HL-60 (cell line): ENCODE data around the gene QRFP.

Source experiments
- DNase-seq, 2 experiments: peaks; one replicate each; pipeline ENCODE4 v3.0.0-alpha.2; 2010 to 2020; ENCODE audit warnings: low read depth in 1 of 2, low spot score in 1 of 2
- H3K27ac ChIP-seq: fragments of 250-450 bp; sonication (Bioruptor Pico); replicated peaks from 2 replicates; pipeline ENCODE4 v1.5.1; 2020; ENCODE audit warnings: mild to moderate bottlenecking, moderate library complexity
- H3K27me3 ChIP-seq: fragments of 250-450 bp; sonication (Bioruptor Pico); 2 replicates; pipeline ENCODE4 v1.5.1; 2021; ENCODE audit warnings: mild to moderate bottlenecking, moderate library complexity; ENCODE audit not compliant: insufficient read depth, poor library complexity, severe bottlenecking
- H3K4me3 ChIP-seq: replicated peaks from 2 replicates; pipeline ENCODE4 v1.5.1; 2011; ENCODE audit warnings: mild to moderate bottlenecking, control low read depth, low read length; ENCODE audit not compliant: insufficient read depth
- GABPA ChIP-seq: IDR thresholded peaks from 2 replicates; pipeline ENCODE4 v1.6.1; 2012; ENCODE audit warnings: low read depth
- POLR2AphosphoS5 ChIP-seq: IDR thresholded peaks from 2 replicates; pipeline ENCODE4 v1.6.1; 2012; ENCODE audit warnings: low read depth
- SPI1 ChIP-seq: IDR thresholded peaks from 2 replicates; pipeline ENCODE4 v1.6.1; 2012; ENCODE audit warnings: low read depth, mild to moderate bottlenecking, borderline replicate concordance
- TF ChIP-seq, protein P1 (sequence below): IDR thresholded peaks from one replicate; pipeline ENCODE4 v1.5.1; 2011; ENCODE audit warnings: low read length, control low read depth, inconsistent platforms; ENCODE audit not compliant: insufficient read depth
- TF ChIP-seq, protein P2 (sequence below): IDR thresholded peaks from 2 replicates; pipeline ENCODE4 v1.6.1; 2012; ENCODE audit warnings: low read depth; ENCODE audit not compliant: insufficient replicate concordance

Gene QRFP

DNA sequence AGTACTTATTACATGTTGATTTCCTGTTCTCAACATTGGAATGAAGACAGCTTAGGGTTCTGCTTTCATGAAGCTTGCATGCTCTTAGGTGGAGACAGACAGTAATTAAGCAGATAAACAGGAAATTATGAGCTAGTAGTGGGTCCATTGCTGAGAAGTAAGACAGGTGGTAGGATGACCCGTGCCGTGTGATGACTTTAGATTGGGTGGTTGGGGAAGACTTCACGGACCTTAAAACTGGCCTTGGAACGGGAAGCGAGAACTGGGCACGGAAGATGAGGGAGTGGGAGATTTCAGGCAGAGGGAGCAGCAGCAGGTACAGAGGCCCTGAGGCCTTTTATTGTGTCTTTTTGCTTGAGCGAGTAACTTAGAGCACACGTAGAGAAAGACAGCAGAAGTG lies 34.4 kb downstream of the QRFP start:
- Histone ChIP-seq H3K4me3 (no peak overlapping the region), H3K27ac (no peak overlapping the region), H3K27me3 (no peaks in the 10 kb centered on the region)
- no peak for DNase-seq
- TF ChIP-seq, protein P1, sequence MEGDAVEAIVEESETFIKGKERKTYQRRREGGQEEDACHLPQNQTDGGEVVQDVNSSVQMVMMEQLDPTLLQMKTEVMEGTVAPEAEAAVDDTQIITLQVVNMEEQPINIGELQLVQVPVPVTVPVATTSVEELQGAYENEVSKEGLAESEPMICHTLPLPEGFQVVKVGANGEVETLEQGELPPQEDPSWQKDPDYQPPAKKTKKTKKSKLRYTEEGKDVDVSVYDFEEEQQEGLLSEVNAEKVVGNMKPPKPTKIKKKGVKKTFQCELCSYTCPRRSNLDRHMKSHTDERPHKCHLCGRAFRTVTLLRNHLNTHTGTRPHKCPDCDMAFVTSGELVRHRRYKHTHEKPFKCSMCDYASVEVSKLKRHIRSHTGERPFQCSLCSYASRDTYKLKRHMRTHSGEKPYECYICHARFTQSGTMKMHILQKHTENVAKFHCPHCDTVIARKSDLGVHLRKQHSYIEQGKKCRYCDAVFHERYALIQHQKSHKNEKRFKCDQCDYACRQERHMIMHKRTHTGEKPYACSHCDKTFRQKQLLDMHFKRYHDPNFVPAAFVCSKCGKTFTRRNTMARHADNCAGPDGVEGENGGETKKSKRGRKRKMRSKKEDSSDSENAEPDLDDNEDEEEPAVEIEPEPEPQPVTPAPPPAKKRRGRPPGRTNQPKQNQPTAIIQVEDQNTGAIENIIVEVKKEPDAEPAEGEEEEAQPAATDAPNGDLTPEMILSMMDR = no peak
- TF ChIP-seq, protein P2, sequence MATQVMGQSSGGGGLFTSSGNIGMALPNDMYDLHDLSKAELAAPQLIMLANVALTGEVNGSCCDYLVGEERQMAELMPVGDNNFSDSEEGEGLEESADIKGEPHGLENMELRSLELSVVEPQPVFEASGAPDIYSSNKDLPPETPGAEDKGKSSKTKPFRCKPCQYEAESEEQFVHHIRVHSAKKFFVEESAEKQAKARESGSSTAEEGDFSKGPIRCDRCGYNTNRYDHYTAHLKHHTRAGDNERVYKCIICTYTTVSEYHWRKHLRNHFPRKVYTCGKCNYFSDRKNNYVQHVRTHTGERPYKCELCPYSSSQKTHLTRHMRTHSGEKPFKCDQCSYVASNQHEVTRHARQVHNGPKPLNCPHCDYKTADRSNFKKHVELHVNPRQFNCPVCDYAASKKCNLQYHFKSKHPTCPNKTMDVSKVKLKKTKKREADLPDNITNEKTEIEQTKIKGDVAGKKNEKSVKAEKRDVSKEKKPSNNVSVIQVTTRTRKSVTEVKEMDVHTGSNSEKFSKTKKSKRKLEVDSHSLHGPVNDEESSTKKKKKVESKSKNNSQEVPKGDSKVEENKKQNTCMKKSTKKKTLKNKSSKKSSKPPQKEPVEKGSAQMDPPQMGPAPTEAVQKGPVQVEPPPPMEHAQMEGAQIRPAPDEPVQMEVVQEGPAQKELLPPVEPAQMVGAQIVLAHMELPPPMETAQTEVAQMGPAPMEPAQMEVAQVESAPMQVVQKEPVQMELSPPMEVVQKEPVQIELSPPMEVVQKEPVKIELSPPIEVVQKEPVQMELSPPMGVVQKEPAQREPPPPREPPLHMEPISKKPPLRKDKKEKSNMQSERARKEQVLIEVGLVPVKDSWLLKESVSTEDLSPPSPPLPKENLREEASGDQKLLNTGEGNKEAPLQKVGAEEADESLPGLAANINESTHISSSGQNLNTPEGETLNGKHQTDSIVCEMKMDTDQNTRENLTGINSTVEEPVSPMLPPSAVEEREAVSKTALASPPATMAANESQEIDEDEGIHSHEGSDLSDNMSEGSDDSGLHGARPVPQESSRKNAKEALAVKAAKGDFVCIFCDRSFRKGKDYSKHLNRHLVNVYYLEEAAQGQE = no peak
- no peak for TF ChIP-seq SPI1
- no peak for TF ChIP-seq GABPA
- no peak for TF ChIP-seq POLR2AphosphoS5

DNA sequence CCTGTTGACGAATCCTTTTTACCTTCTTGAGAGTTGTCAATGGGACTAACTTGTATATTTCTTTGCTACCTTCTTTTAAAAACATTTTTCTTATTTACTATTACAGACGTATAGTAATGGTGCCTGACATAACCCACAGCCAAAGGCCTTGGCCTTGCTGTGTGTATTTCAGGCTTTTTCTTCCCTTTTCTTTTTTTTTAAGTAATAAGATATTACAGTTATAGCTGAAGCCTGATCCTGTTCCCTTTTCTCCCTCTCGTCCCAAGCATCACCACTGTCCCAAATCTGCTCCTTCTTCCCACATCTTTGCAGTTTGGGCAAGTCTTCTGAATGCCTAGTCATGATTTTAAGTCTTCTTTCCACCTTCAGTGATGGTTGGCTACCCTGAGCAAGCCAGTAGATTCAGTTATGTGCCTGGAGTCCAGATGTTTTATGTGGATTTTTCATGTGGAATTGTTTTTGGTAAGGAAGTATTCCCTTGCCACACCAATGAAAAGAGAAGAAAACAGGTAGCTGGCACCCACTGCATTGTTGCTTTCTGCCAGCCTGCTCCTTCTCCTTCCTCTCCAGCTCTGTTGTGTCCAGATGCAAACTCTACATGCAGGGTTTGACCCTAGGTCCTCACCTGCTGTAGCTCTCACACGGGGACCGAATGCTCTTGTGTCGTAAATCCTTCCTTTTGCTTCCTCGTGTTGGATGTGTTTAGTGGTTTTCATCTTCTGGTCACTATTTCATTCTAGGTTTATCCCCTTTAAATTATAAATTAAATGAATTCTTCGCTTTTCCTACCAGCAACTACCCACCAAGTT lies 35.0 kb downstream of the QRFP start:
- Histone ChIP-seq H3K4me3 (no peak overlapping the region), H3K27me3 (no peaks in the 10 kb centered on the region), H3K27ac (no peak overlapping the region)
- TF ChIP-seq, protein P1 = no peak
- TF ChIP-seq POLR2AphosphoS5 (no peak), SPI1 (no peak), GABPA (no peak)
- TF ChIP-seq, protein P2 = no peak
- no peak for DNase-seq

DNA sequence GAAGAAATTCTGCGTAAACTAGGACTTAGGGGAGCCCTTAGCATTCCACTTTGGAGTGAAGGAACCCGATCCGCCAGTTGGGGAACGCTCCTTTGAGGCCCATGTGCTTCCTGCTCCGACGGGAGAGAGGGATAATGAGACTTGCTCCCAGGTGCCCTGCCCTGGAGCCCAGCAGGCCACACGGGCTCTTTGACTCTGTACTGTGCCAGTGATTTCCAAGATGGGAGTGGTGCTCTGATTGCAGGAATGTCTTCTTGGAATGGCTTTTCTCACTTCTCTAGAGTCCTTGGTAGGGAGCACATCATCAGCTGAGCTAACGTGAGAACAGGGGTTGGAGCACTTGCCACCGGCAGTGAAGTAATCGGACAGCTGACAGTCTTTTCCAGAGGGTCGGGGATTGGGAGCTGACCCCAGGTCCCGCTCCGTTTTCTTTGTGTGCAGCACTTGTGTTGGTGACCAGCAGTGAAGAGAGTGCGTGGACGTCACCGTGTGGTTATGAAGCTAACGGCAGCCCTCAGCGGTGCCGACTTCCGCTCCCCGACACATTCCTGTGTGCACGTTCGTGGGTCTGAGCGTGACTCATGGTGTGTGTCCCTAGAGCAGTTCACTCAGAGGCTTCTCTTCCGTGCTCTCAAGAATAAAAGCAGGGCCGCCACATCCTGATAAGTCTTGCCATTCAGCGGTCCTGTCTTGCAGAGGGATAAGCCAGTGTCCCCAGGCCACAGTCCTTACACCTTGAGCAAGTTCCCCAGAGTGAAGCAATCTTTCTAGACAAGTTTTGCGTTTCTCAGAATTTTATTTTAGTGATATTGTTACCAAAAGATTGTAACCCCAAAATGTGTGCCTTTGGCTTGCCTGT lies 35.9 kb downstream of the QRFP start:
- H3K4me3 ChIP-seq = no peak overlapping the region
- no peak for TF ChIP-seq POLR2AphosphoS5
- TF ChIP-seq, protein P1 = no peak
- TF ChIP-seq, protein P2 = no peak
- no peak for TF ChIP-seq GABPA
- TF ChIP-seq SPI1 = no peak
- DNase-seq = no peak
- H3K27me3 ChIP-seq = no peaks in the 10 kb centered on the region
- H3K27ac ChIP-seq = no peak overlapping the region
